Stimulated activated CD8-positive, alpha-beta memory T cell treated with anti-CD3 and anti-CD28 coated beads, Interleukin-12 subunit alpha, Interleukin-12 subunit beta, amount 100 ng/mL, for 1 hour (primary cell): Measurements from ENCODE around the gene GBA2.

Experiments
- DNase-seq: peaks from one replicate; pipeline ENCODE4 v3.0.0-alpha.2; 2020; ENCODE audit warnings: low read depth

GBA2 gene

GRCh38 chr9:35737143-35737542 lies 11.9 kb downstream of the GBA2 start:
- no peak for DNase-seq

GRCh38 chr9:35736201-35736633 lies 12.8 kb downstream of the GBA2 start:
- DNase-seq = no peak

- DNase-seq = no peak
These were observed 14.9 kb downstream of the GBA2 start for GRCh38 chr9:35734096-35734495.

- DNase-seq = no peak
These were observed 16.1 kb downstream of the GBA2 start for GRCh38 chr9:35732800-35733541.

GRCh38 chr9:35732185-35732799 lies 16.7 kb downstream of the GBA2 start, which contains the start of the genes CREB3 and TLN1:
Gene CREB3, plus strand, starts transcription at chr9:35732666. Its CDS starts 107 bp downstream, at chr9:35732773.
Gene TLN1, minus strand, starts transcription at chr9:35732195. Its CDS starts 6,501 bp downstream, at chr9:35725694.
- peak; percentile 93 for DNase-seq

GRCh38 chr9:35731415-35732184 lies 17.4 kb downstream of the GBA2 start:
- no peak for DNase-seq

GRCh38 chr9:35730486-35730854 lies 18.6 kb downstream of the GBA2 start:
- no peak for DNase-seq

- DNase-seq = no peak
These were observed 19.1 kb downstream of the GBA2 start for GRCh38 chr9:35729700-35730485.

GRCh38 chr9:35729101-35729500 lies 19.9 kb downstream of the GBA2 start:
- DNase-seq = no peak

GRCh38 chr9:35728041-35728971 lies 20.7 kb downstream of the GBA2 start:
- DNase-seq = no peak

- DNase-seq = no peak
These were observed 21.4 kb downstream of the GBA2 start for GRCh38 chr9:35727676-35728040.

GRCh38 chr9:35726931-35727330 lies 22.1 kb downstream of the GBA2 start:
- DNase-seq = no peak

- DNase-seq = no peak
These were observed 23.7 kb downstream of the GBA2 start for GRCh38 chr9:35725362-35725761.

GRCh38 chr9:35723908-35724307 lies 25.1 kb downstream of the GBA2 start:
- no peak for DNase-seq

GRCh38 chr9:35723426-35723825 lies 25.6 kb downstream of the GBA2 start:
- no peak for DNase-seq

- DNase-seq = no peak
These were observed 29.5 kb downstream of the GBA2 start for GRCh38 chr9:35719546-35719945.

- no peak for DNase-seq
These were observed 30.1 kb downstream of the GBA2 start for GRCh38 chr9:35718721-35719511.

- DNase-seq = no peak
These were observed 31.7 kb downstream of the GBA2 start for GRCh38 chr9:35717132-35717870.

GRCh38 chr9:35716230-35716629 lies 32.8 kb downstream of the GBA2 start:
- DNase-seq = no peak
